C4-2B (cell line): ENCODE results near the gene MAP1B.

ENCODE experiments used
- H3K27ac ChIP-seq: fragments of 450-650 bp; 2 replicates; pipeline ENCODE4 v1.5.1; 2017
- CTCF ChIP-seq: fragments of 450-650 bp; conservative IDR thresholded peaks from 2 replicates; pipeline ENCODE4 v1.5.1; 2017; ENCODE audit warnings: mild to moderate bottlenecking
- ZFX ChIP-seq: fragments of 450-650 bp; IDR thresholded peaks from 2 replicates; pipeline ENCODE4 v1.6.1; 2017

Gene MAP1B

GRCh38 chr5:72067682-72068470, 39.4 kb upstream of the MAP1B start:
- H3K27ac ChIP-seq: no peak overlapping the region
- TF ChIP-seq ZFX (no peak), CTCF (no peak)

DNA sequence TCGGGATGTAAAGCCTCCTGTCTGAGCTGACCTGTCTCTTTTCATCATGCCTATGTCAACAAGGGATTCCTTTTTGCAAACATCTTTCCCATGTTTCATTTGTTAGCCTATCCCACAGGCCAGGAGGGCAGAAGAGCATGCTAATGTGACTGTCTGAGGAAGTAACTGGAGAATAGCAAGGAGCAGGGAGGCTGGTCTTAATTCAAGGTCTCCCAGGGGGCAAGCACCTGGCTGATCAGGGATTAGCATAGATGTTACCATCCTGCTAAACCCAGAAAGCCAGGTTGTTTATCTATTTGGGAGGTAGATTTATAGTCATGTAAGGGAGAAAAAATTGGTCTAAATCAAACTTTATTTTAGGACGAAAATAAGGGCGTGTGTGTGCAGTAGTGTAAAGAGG, 36.7 kb upstream of the MAP1B start:
- TF ChIP-seq ZFX: no peak
- no peak for TF ChIP-seq CTCF
- no peak overlapping the region for H3K27ac ChIP-seq

- TF ChIP-seq CTCF (no peak), ZFX (no peak)
- H3K27ac ChIP-seq: no peak overlapping the region
These were observed 35.4 kb upstream of the MAP1B start for GRCh38 chr5:72071906-72072305.

GRCh38 chr5:72074251-72074650, 33.0 kb upstream of the MAP1B start:
- TF ChIP-seq CTCF (no peak), ZFX (no peak)
- H3K27ac ChIP-seq: no peak overlapping the region

DNA sequence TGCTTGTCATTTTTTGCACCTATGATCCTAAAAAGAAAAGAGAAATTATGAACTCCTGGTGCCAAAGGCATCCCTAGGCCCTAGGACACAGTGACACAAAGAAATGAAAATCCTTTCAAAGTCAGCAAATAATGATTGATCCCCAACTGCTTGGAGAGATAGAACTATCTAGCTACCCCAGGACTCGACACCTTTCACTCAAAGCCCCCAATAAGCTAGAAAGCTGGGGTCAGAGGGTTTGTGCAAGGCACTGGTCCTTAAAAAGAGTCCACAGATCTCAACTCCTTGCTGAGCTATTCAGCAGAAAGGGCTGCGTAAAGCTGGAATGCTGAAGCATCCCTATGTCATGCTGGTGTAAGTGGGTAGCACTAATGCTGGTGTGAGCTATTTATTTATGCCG, 31.8 kb upstream of the MAP1B start:
- H3K27ac ChIP-seq: no peak overlapping the region
- no peak for TF ChIP-seq CTCF
- TF ChIP-seq ZFX: no peak

DNA sequence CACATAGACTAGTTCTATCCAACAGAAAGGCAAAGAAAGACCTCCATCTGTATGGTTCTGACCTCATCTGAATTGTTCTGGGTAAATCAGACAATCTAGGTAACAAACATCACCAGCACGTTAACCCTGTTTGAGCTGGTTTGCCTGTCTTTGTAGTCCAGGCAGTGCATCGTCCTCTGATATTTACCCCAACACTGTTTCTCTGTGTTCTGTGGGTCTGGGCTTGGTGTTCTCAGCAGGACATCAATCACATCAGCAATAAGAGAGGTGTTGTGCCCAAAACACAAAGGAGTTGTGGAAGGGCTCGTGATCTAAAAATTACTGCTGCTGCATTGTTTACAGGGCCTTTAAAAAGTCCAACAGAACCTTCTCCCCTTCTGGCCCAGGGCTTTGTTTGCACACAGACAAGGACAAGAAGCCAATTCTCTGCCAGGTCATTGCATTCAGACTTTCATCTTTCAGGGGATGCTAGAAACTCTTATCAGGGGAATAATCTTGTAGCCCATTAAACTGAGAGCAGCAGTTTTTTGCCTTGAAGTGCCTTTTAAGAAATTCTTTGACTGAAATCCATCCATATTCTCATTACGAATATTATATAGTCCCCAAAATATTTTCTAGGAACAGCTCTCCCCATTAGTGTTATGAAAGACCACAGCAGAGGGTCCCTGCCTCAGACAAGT, 30.5 kb upstream of the MAP1B start:
- TF ChIP-seq CTCF (no peak), ZFX (no peak)
- H3K27ac ChIP-seq: no peak overlapping the region

- no peak for TF ChIP-seq ZFX
- TF ChIP-seq CTCF: no peak
- no peak overlapping the region for H3K27ac ChIP-seq
These were observed 29.9 kb upstream of the MAP1B start for GRCh38 chr5:72077390-72077789.
